ENCODE data around the gene CARD11.
A peak's percentile ranks its signal among the peaks of the same experiment; 100 is the strongest.

Gene CARD11

DNA sequence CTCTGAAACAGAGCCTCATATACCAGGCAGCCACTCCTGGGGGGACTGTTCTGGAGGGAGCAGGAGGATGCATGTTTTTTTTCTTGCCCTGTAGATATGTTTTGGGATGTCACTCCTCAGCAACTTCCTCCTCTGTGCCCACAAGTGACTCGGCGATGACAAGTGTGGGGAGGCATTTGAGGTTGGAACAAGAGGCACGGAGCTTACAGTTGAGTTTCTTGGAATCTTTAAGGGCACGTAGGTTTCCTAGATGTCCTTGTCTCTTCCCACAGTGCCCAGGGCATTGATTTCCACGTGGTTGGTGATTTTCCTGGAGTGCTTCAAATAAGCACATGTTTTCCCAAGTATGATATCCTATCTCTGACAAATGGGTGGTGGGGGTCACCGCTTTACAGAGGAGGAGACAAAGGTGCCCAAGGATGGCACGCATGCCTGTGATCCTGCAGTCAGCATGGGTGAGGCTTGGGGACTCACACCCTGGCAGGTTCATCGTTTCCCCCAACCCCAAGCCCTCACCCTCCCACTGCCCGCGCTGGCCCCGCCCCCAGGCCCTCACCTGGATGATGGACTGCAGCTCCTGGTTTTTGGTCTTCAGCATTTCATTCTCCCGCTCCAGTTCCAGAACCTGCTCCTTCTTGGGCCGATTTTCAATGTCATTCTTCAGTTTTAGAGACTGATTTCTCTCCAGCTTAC is 104.3 kb downstream of the CARD11 start:
- Histone ChIP-seq H3K36me3 (ENCODE audit: control insufficient read depth in 4 of 4, insufficient read depth in 4 of 4, low read length in 3 of 4) (peaks cover 3 to 20% (median 13%) of the 10 kb centered on the region in 4 experiments), H3K27me3 (replicated peaks in 2 of 5; ENCODE audit: control insufficient read depth in 4 of 5, insufficient read depth in 5 of 5, low read length in 4 of 5) (no peaks in the 10 kb centered on the region), H3K4me3 (ENCODE audit: control insufficient read depth in 1 of 7, extremely low read depth in 1 of 7, insufficient read depth in 4 of 7, low read depth in 2 of 7, low read length in 6 of 7) (no peak overlapping the region), H3K9me3 (ENCODE audit: control extremely low read depth in 1 of 5, control insufficient read depth in 4 of 5, insufficient read depth in 2 of 5, low read depth in 1 of 5, low read length in 4 of 5) (no peaks in the 10 kb centered on the region), H3K4me1 (ENCODE audit: control extremely low read depth in 1 of 4, control insufficient read depth in 4 of 4, insufficient read depth in 4 of 4, low read length in 3 of 4) (peaks cover 4 to 38% (median 26%) of the 10 kb centered on the region in 4 experiments), H3K27ac (ENCODE audit: insufficient read depth in 1 of 2, low read depth in 1 of 2, low read length in 2 of 2, poor library complexity in 1 of 2, severe bottlenecking in 2 of 2) (no peak overlapping the region)
- DNase-seq, result peak; percentile 38 to 86 (median 81)
- ChIA-PET CTCF (interaction anchor here (0.6 to 1.3 kb wide), 2 partner anchors 18 to 150 kb away, joined by 3 read pairs; no protein-coding TSS in a partner anchor), POLR2A (no interaction called here)
- WGBS (ENCODE audit: insufficient coverage), result 59% methylated on average over 12 of the region's 13 CpGs

DNA sequence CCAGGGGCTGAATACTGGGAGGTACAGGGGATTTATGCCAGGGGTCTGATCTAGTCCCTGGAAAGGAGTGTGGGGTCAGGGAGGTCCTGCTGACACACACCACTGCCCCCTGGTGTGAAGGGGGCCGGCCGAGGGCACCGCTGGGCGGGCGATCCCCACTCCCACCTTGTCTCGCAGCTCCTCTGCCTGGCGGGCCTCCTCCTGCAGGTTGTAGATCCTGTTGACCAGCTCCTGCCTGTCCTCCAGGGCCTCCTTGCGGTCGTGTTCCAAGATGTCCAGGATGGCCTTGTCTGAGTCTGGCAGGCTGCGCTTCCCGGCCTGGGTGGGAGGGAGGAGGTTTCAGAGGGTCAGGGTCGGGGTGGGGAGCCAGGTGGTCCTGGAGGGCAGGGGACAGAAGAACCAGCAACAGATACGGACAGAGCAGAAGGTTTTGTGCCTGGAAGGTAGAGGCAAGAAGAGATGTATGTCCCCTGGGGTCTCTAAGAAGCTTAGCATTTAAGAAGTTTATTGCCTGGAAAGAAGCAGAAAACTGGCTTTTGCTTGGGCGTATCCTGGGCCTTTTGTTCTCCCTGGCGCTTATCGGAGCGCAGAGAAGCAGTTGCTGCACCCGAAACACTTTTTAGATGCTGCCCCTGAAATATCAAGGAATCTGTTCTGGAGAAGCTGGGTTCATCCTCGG is 105.0 kb downstream of the CARD11 start:
- 96% methylated on average over 14 of the region's 19 CpGs for WGBS (ENCODE audit: insufficient coverage)
- CTCF ChIA-PET, result interaction anchor here (0.6 to 1.3 kb wide), 2 partner anchors 18 to 151 kb away, joined by 3 read pairs; no protein-coding TSS in a partner anchor

DNA sequence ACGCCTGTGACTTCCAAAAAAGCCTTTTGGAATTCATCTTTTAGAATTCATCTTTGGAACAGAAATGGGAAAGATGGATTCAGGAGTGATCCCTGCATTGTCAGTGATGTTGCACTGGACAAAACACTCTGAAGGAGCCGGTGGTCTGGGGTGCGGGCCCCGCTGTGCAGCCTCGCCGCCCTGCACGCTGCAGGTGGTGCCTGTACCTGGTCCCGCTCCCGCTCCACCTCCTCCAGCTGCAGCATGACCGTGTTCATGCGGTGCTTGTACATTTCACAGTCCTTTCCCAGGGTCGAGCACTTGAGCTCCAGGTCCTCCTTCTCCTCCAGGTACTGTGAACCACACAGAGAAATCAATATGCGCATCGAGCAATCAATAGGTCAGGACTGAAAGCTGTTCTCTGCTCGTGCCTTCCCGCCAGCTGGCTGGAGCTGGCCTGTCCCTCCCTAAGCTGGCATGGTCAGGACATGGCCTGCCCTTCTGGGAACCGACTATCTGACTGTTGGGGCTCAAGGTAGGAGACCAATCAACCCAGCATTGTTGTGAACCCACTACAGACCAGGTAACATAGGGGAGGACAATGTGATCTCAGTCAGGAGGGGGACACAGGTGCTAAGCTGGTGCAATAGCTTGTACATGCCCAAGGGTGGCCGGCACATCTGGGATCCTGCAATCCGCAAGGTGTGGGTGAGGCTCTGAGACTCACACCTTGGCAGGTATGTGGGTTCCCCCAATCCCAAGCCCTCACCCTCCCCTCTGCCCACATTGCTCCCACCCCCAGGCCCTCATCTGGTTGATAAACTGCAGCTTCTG is 105.8 kb downstream of the CARD11 start:
- H3K4me3 ChIP-seq (ENCODE audit: control insufficient read depth in 1 of 7, extremely low read depth in 1 of 7, insufficient read depth in 4 of 7, low read depth in 2 of 7, low read length in 6 of 7), result no peak overlapping the region
- H3K27me3 ChIP-seq (replicated peaks in 2 of 5; ENCODE audit: control insufficient read depth in 4 of 5, insufficient read depth in 5 of 5, low read length in 4 of 5), result no peaks in the 10 kb centered on the region
- no peaks in the 10 kb centered on the region for H3K9me3 ChIP-seq (ENCODE audit: control extremely low read depth in 1 of 5, control insufficient read depth in 4 of 5, insufficient read depth in 2 of 5, low read depth in 1 of 5, low read length in 4 of 5)
- ChIA-PET CTCF (interaction anchor here (0.9 to 1.3 kb wide), 4 partner anchors 10 to 152 kb away, joined by 3 read pairs; no protein-coding TSS in a partner anchor), POLR2A (no interaction called here)
- peaks cover 3 to 15% (median 10%) of the 10 kb centered on the region in 4 experiments for H3K36me3 ChIP-seq (ENCODE audit: control insufficient read depth in 4 of 4, insufficient read depth in 4 of 4, low read length in 3 of 4)
- peaks cover 4 to 35% (median 26%) of the 10 kb centered on the region in 4 experiments for H3K4me1 ChIP-seq (ENCODE audit: control extremely low read depth in 1 of 4, control insufficient read depth in 4 of 4, insufficient read depth in 4 of 4, low read length in 3 of 4)
- H3K27ac ChIP-seq (ENCODE audit: insufficient read depth in 1 of 2, low read depth in 1 of 2, low read length in 2 of 2, poor library complexity in 1 of 2, severe bottlenecking in 2 of 2), result no peak overlapping the region
- WGBS (ENCODE audit: insufficient coverage), result 99% methylated on average over 18 of the region's 19 CpGs
- no peak for DNase-seq

More for the DNA sequence above, 105.0 kb downstream of the CARD11 start:
- POLR2A ChIA-PET, result no interaction called here
- Histone ChIP-seq H3K9me3 (ENCODE audit: control extremely low read depth in 1 of 5, control insufficient read depth in 4 of 5, insufficient read depth in 2 of 5, low read depth in 1 of 5, low read length in 4 of 5) (no peaks in the 10 kb centered on the region), H3K27ac (ENCODE audit: insufficient read depth in 1 of 2, low read depth in 1 of 2, low read length in 2 of 2, poor library complexity in 1 of 2, severe bottlenecking in 2 of 2) (no peak overlapping the region), H3K4me1 (ENCODE audit: control extremely low read depth in 1 of 4, control insufficient read depth in 4 of 4, insufficient read depth in 4 of 4, low read length in 3 of 4) (peaks cover 4 to 35% (median 26%) of the 10 kb centered on the region in 4 experiments), H3K4me3 (ENCODE audit: control insufficient read depth in 1 of 7, extremely low read depth in 1 of 7, insufficient read depth in 4 of 7, low read depth in 2 of 7, low read length in 6 of 7) (no peak overlapping the region), H3K27me3 (replicated peaks in 2 of 5; ENCODE audit: control insufficient read depth in 4 of 5, insufficient read depth in 5 of 5, low read length in 4 of 5) (no peaks in the 10 kb centered on the region), H3K36me3 (ENCODE audit: control insufficient read depth in 4 of 4, insufficient read depth in 4 of 4, low read length in 3 of 4) (peaks cover 3 to 15% (median 11%) of the 10 kb centered on the region in 4 experiments)
- DNase-seq, result no peak

DNA sequence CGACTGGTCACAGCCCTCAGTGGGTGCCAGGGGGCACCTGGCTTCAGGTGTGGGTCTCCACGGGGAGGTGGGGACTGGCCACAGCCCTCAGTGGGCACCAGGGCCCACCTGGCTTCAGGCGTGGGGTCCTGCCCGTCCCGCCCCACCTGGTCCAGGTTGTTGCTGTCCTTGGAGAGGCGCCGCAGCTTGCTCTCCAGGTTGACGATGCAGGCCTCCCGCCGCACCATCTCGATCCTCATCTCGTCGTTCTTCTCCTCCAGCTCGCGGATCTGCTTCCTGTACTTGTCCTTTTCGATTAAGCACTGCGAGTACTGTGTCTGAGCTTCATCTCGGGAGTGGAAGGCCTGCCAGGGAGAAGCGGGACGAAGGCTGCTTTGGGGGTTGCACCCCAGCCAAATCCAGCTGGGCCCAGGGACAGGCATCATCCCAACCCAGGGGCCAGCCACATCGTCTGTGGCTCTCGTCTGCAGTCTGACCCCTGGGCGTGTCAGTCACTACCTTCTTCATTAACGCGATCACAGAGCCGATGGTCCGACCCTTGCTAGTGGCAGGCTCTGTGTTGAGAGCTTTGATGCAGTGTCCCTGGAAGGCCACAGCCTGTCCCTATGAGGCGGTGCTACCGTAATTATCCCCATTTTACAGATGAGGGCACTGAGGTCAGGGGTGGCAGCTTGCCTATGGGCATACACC is 106.6 kb downstream of the CARD11 start:
- Histone ChIP-seq H3K36me3 (ENCODE audit: control insufficient read depth in 4 of 4, insufficient read depth in 4 of 4, low read length in 3 of 4) (peaks cover 3 to 20% (median 10%) of the 10 kb centered on the region in 4 experiments), H3K27me3 (replicated peaks in 2 of 5; ENCODE audit: control insufficient read depth in 4 of 5, insufficient read depth in 5 of 5, low read length in 4 of 5) (no peaks in the 10 kb centered on the region), H3K27ac (ENCODE audit: insufficient read depth in 1 of 2, low read depth in 1 of 2, low read length in 2 of 2, poor library complexity in 1 of 2, severe bottlenecking in 2 of 2) (no peak overlapping the region), H3K9me3 (ENCODE audit: control extremely low read depth in 1 of 5, control insufficient read depth in 4 of 5, insufficient read depth in 2 of 5, low read depth in 1 of 5, low read length in 4 of 5) (no peaks in the 10 kb centered on the region), H3K4me3 (ENCODE audit: control insufficient read depth in 1 of 7, extremely low read depth in 1 of 7, insufficient read depth in 4 of 7, low read depth in 2 of 7, low read length in 6 of 7) (no peak overlapping the region), H3K4me1 (ENCODE audit: control extremely low read depth in 1 of 4, control insufficient read depth in 4 of 4, insufficient read depth in 4 of 4, low read length in 3 of 4) (peaks cover 4 to 35% (median 26%) of the 10 kb centered on the region in 4 experiments)
- 95% methylated on average over 26 of the region's 29 CpGs for WGBS (ENCODE audit: insufficient coverage)
- ChIA-PET POLR2A (no interaction called here), CTCF (interaction anchor here (0.5 to 1.2 kb wide), 3 partner anchors 11 to 218 kb away, joined by 3 read pairs; no protein-coding TSS in a partner anchor)
- DNase-seq, result no peak

DNA sequence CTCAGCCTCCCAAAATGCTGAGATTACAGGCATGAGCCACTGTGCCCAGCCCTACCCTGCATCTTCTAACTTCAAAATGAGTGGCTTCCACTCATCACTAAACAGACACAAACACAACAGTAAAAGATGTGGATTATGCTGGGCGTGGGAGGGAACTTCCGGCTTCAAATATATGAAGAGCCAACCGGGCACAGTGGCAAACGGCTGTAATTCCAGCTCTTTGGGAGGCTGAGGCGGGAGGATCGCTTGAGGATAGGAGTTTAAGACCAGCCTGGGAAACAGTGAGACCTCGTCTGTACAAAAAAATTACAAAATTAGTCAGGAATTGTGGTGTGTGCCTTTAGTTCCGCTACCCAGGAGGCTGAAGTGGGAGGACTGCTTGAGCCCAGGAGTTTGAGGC is 107.4 kb downstream of the CARD11 start:
- 98% methylated on average over 8 of the region's 8 CpGs for WGBS (ENCODE audit: insufficient coverage)
- no peaks in the 10 kb centered on the region for H3K9me3 ChIP-seq (ENCODE audit: control extremely low read depth in 1 of 5, control insufficient read depth in 4 of 5, insufficient read depth in 2 of 5, low read depth in 1 of 5, low read length in 4 of 5)

DNA sequence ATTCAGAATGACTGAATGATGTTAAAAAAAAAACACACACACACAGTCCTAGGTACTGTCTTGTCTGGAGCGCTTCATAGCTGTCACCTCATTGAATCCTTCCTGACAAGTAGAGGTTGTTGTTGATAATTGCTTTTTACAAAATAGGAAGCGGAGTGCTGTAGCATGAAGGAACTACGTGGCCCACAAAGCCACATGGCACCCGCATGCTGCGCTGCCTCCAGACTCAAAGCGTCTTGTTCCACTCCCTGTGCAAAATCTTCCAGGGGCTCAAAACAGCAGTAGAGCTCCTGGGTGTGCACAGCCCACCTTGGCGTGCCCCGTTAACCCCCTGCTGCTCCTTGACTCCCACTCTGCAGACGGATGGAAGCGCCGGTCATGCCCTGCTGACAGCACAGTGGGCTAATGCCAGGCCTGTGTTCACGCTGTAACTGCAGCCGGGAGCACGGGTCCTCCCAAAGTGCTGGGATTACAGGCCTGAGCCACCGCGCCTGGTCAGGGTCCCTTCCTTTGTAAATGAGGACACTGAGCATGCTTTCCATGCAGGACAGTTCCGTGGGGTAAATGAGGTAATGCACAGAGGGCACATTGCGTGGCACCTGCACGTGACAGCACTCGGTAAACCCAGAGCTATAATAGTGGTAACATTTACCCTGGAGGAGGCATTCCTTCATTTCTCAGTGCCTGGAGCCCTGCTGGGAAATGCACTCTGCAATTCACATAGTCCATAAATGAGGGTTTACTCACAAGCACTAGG is 108.5 kb downstream of the CARD11 start:
- ChIA-PET CTCF (interaction anchor here (1.3 kb wide), 1 partner anchor 40 kb away, joined by 3 read pairs; no protein-coding TSS in a partner anchor), POLR2A (no interaction called here)
- 97% methylated on average over 18 of the region's 20 CpGs for WGBS (ENCODE audit: insufficient coverage)
- no peak overlapping the region for H3K4me3 ChIP-seq (ENCODE audit: control insufficient read depth in 1 of 7, extremely low read depth in 1 of 7, insufficient read depth in 4 of 7, low read depth in 2 of 7, low read length in 6 of 7)
- peaks cover 0 to 18% (median 13%) of the 10 kb centered on the region in 4 experiments for H3K4me1 ChIP-seq (ENCODE audit: control extremely low read depth in 1 of 4, control insufficient read depth in 4 of 4, insufficient read depth in 4 of 4, low read length in 3 of 4)
- peaks cover 3 to 24% (median 10%) of the 10 kb centered on the region in 4 experiments for H3K36me3 ChIP-seq (ENCODE audit: control insufficient read depth in 4 of 4, insufficient read depth in 4 of 4, low read length in 3 of 4)
- no peak for DNase-seq
- no peaks in the 10 kb centered on the region for H3K27me3 ChIP-seq (replicated peaks in 2 of 5; ENCODE audit: control insufficient read depth in 4 of 5, insufficient read depth in 5 of 5, low read length in 4 of 5)
- H3K27ac ChIP-seq (ENCODE audit: insufficient read depth in 1 of 2, low read depth in 1 of 2, low read length in 2 of 2, poor library complexity in 1 of 2, severe bottlenecking in 2 of 2), result no peak overlapping the region
- no peaks in the 10 kb centered on the region for H3K9me3 ChIP-seq (ENCODE audit: control extremely low read depth in 1 of 5, control insufficient read depth in 4 of 5, insufficient read depth in 2 of 5, low read depth in 1 of 5, low read length in 4 of 5)

More for the DNA sequence above, 107.4 kb downstream of the CARD11 start:
- Histone ChIP-seq H3K27me3 (replicated peaks in 2 of 5; ENCODE audit: control insufficient read depth in 4 of 5, insufficient read depth in 5 of 5, low read length in 4 of 5) (no peaks in the 10 kb centered on the region), H3K4me1 (ENCODE audit: control extremely low read depth in 1 of 4, control insufficient read depth in 4 of 4, insufficient read depth in 4 of 4, low read length in 3 of 4) (peaks cover 4 to 29% (median 22%) of the 10 kb centered on the region in 4 experiments), H3K27ac (ENCODE audit: insufficient read depth in 1 of 2, low read depth in 1 of 2, low read length in 2 of 2, poor library complexity in 1 of 2, severe bottlenecking in 2 of 2) (no peak overlapping the region), H3K36me3 (ENCODE audit: control insufficient read depth in 4 of 4, insufficient read depth in 4 of 4, low read length in 3 of 4) (peaks cover 3 to 24% (median 10%) of the 10 kb centered on the region in 4 experiments), H3K4me3 (ENCODE audit: control insufficient read depth in 1 of 7, extremely low read depth in 1 of 7, insufficient read depth in 4 of 7, low read depth in 2 of 7, low read length in 6 of 7) (no peak overlapping the region)
- POLR2A ChIA-PET, result no interaction called here
- DNase-seq, result no peak
- CTCF ChIA-PET, result interaction anchor here (0.5 kb wide), 1 partner anchor 218 kb away, joined by 3 read pairs; no protein-coding TSS in a partner anchor

All from common myeloid progenitor, CD34-positive (primary cell).